SH-SY5Y (cell line): ENCODE results near the gene C12orf60.

Experiments
- GATA2 ChIP-seq: IDR thresholded peaks from 2 replicates; pipeline ENCODE4 v1.6.1; 2011; ENCODE audit warnings: mild to moderate bottlenecking, low read depth, low read length
- GATA3 ChIP-seq: IDR thresholded peaks from 2 replicates; pipeline ENCODE4 v1.6.1; 2011; ENCODE audit warnings: low read depth, mild to moderate bottlenecking, low read length, moderate library complexity

Gene C12orf60

DNA sequence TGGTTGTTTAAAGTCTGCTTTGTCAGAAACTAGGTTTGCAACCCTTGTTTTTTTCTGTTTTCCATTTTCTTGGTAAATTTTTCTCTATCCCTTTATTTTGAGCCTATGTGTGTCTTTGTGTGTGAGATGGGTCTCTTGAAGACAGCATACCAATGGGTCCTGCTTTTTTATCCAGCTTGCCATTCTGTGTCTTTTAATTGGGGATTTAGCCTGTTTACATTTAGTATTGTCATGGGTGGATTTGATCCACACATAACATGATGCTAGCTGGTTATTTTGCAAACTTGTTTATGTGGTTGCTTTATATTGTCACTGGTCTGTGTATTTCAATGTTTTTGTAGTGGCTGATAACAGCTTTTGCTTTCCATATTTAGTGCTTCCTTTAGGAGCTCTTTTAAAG is 57.0 kb downstream of the C12orf60 start:
- TF ChIP-seq GATA3 (no peak), GATA2 (no peak)

DNA sequence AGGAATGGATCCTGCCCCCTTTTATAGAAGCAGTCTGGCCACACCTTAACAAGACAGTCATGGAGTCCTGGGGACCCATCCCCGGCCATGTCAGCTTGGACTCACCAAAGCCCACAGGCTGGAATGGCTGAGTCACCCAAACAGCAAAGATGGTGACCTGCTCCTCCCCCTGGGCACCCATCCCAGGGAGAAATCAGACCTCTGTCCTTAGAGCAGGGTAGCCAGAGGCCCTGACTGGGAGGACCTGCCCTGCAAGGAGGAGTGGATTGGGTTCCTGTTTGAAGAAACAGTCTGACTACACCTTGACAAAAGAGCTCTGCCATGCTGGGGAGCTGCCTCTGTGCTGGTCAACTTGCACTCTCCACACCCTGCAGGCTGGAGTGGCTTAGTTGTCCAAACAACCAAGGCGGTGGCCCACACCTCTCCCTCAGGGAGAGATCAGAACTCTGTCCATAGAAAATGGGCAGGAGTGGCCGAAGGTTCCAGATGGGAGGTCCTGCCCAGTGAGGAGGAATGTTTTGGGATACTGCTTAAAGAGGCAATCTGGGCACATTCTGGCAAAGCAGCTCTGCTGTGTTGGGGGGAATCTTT is 65.5 kb downstream of the C12orf60 start:
- TF ChIP-seq GATA2 (no peak), GATA3 (no peak)

DNA sequence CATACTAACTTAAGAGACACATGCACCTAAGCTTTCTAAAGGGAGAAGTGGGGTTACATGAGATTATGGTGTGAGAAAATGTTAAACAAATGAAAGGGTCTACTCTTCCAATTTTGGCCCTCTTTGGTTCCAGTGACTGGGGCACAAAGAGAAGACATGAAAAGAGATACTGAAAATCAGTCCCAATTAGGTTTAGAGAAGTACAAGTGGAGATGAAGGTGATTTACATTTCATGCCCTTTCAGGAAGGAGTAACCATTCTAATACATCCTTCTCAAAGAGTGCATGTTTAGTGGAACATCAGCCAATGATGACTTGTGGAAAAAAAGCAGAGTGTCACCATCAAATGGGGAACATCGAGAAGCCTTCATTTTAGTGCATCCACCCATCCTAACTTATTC is 67.8 kb downstream of the C12orf60 start:
- TF ChIP-seq GATA3: no peak
- no peak for TF ChIP-seq GATA2

DNA sequence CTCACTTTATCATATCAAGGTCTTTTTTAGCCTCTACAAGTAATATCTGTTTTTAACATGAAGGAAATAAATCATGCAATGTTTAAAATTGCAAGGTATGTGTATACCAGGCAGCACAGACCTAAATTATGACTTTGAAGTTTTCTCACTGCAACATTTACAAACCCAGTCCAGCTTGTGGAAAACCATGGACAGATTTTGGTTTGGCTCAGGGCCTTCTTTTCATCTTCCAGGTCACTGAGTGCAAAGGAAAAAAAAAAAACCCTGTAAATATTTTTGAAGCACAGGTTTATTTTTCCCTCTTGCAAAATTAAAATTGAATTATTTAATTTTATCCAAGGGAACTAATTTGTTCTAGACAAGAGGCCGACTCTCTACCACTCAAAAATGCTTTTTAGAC is 68.4 kb downstream of the C12orf60 start:
- no peak for TF ChIP-seq GATA2
- no peak for TF ChIP-seq GATA3

DNA sequence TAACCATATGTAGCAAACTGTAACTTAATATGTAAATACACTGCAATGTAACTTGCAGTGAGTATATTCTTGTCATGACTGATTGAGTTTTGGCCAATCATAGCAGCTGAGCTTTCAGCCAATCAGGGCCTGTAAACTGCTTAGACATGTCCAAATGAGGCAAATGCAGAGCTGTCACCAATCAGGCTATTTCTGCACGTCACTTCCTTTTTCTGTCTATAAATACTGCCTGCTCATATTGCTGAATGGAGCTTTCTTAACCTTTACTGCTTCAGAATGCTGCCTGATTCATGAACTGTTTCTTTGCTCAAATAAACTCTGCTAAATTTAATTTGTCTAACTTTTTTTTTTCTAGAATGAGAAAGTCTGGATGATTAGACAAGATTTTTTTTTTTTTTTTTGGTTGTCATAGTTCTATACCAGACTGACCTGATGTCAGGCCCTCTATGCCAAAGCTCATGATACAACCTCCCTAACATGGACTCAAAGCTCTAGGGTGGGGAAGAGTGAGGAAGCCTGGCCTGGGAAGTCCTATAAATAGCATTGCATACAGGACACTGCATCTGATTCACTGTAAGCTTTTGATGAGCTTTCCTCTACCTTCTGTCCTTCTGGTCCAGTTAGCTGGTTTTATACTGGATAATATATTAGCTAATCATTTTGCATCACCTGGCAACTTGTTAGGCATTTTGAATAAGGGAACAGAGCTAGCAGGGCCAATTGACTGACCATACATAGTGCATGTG is 70.1 kb downstream of the C12orf60 start:
- TF ChIP-seq GATA2 (no peak), GATA3 (no peak)
